HG02678 (cell line): ENCODE data around the gene HS6ST1.

Experiments used
- ATAC-seq: cut with Tn5 transposase; IDR thresholded peaks from one replicate; pipeline ENCODE4 v1.9.1; 2021; ENCODE audit warnings: mild to moderate bottlenecking, moderate library complexity; ENCODE audit not compliant: unreplicated experiment

HS6ST1 gene

GRCh38 chr2:128284037-128284441, 34.6 kb downstream of the HS6ST1 start:
- no peak for ATAC-seq

DNA sequence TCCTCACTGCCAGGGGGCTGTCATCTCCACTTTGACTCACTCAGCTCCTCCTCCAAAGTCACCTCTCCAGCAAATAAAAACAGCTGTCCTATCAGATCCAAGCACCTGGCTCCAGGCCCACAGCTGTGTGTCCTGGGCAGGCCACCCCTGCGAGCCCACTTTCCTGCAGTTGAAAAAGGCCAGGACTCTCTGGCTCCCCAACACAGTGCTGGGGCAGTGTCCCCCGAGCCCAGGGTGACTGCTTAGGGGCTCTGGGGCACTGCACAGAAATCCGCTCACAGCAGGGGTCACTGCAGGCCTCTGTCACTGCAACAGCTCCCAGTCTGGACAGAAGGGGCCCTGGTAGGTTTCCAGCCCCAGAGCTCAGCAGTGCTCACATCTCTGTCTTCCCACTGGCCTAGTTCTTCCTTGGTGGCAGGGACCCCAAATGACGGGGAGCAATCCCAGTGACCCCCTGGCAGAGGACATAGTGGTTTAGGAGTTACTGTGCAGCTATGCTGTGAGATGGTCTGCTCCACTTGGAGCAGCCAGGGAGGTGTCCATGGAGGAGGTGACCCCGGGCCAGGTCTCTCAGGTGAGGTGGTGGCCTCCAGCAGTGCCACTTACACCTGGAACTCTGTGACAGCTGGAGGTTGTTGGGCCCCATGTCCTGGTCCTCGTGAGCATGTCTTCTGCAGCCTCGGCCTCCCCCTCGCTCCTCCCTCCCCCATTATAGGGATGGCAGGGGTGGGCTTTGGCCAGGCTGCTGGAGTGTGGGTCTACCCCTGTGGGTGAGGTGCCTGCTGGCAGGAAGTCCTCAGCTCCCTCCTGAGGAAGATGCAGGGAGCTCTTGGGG, 35.5 kb downstream of the HS6ST1 start:
- no peak for ATAC-seq

DNA sequence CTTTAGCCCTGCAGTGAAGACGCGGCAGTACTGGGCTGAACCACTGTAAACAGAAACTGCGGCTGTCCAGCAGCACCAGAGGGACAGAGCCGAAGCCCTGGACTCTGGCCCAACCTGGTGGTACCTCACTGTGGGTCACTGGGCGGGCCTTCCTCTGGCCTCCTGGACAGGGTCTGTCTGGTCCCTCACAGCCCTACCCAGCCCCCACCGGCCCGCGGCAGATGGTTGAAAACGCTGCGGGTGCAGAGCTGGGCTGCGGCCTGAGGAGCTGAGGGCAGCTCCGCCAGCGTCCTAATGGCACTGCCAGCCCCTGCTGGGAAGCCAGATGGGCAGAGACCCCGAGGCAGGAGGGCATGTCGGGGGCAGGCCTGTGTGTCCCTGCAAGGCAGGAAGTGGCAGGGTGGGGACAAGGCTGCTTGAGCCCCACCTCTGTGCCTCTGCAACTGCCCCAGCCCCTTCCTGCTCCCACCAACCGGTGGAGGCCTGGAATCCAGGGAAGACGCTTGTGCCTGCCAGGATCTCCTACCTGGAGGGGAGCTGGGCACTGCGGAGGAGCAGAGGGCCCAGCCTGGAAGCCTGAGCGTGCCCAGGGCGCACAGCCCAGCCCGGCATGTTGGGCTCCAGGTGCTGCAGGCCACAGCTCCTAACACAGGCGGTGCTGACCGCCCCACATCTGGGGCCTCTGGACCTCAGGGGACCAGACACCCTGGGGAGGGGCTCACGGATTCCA, 36.3 kb downstream of the HS6ST1 start:
- ATAC-seq, result no peak

DNA sequence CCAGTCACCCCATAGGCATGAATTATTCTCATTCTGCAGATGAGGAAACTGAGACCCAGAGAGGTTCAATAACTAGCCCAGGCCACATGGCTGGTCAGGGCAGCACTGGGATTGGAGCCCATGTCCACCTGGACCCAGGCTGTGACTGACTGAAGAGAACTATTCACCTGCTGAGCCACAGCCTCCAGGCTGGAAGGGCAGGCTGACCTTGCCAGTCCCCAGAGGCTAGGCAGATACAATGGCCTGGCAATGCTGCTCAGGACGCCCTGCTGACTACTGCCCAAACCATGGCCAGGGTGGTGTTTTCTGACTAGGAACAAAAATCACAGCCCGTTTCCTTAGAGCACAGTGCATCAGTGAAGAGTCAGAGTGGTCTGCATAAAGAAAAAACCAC, 36.8 kb downstream of the HS6ST1 start:
- no peak for ATAC-seq

- ATAC-seq, result no peak
Observed at GRCh38 chr2:128280901-128281321, 37.8 kb downstream of the HS6ST1 start.

DNA sequence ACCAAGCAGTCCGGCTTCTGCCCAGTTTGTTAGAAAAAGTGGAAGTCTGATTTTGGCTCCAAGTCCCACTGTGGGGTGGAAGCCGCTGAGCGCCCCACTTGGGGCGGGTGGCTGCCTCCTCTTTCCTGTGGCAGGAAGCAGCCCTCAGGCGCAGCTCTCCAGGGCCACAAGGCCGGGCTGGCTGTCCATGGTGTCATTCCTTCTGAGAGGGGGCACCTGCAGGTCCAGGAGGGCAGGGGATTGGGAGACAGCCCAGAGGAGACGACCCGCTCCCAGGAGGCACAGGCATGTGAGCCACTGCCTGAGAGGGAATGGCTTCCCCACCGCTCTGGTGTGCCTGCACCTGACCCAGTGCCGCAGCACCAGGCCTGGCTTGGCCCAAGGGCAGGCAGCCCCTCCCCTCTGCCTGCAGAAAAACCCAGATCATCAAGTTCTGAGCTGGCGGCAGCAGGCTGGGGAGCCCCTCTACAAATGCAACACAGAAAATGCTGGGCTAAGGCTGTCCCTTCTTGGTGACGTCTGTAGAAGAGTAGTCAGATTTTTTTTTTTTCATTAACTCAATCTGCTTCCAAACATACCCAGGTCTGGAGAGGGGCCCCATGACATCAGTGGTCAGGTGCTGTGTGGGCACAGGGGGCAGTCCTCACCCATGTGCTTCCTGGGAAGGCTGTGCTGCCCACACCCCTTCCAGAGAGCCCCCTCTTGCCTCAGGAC, 38.4 kb downstream of the HS6ST1 start:
- no peak for ATAC-seq

- no peak for ATAC-seq
Observed at GRCh38 chr2:128279786-128280157, 38.9 kb downstream of the HS6ST1 start.

DNA sequence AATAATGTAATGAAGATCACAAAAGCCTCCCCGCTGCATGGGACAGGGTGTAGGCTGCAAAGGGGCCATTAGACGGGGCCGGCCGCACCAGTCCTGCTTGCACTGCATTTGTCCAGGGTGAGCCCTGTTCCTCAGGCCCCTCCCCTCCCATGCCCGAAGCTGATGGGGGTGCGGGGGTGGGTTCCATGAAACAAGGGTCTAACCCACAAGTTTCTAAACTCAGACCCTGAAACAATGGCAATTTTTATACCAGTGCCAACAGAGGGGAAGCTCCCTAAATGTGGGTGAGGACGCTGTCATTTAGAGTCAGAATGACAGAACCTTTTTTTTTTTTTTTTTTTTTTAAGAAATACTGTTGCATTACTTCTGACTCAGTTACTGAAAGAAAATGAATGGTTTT, 39.7 kb downstream of the HS6ST1 start:
- ATAC-seq, result no peak

DNA sequence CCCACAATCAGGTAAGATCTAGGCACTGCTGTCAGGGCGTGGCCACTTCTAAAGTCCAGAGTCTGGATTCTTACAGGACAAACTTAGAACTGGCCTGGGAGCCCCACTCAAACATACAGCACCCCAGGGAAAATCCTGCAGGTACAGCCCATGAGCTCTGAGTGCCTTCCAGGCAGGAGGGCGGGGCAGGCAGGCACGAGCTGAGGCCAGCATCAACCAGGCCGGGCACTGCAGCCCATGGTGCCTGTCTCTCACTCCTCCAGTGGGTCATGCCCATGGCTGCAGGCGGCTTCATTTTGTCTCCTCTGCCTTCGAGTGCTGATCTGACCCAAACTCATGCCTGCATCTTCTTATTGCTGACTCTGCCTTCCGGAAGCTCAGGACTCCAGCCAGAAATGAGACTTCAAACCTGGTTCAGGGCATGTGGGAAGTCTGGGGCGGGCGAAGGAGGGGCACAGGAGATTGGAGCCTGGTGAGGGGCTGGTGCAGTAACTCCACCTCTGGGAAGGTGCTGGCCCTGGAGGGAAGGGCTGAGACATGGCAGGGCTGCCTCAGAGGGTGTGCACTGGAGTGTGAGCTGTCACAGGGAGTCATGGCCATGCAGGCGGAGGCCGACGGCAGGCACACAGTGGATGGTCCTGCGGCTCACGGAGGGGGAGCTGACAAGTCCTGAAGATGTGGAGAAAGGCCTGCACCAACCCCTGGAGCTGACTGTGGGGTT, 40.5 kb downstream of the HS6ST1 start:
- no peak for ATAC-seq

- no peak for ATAC-seq
Observed at GRCh38 chr2:128276878-128277675, 41.6 kb downstream of the HS6ST1 start.

DNA sequence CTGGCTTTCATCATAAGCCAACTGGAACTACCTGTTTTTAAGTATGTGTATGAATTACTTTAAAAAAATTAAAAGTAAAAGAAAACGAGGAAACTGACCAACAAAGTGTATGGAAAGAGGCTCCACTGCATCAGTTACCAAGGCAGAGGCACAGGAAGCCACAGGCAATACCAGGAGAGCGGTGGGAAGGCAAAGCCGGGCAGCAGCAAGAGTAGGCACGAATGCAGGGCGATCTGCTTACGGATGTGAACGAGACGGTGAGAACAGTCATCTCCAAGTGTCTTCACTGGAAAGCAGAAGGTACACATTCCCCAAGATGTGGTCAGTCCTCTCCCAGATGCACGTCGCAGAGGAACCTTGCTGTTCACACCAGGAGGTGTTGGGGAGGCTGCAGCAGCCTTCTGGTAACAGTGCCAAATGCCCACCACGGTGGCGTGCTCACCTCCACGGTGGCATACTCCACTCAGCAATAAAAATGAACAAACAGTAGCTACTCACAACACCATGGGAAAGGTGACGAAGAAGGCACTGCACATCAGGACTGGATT, 43.1 kb downstream of the HS6ST1 start:
- ATAC-seq, result no peak

- ATAC-seq, result no peak
Observed at GRCh38 chr2:128274218-128274617, 44.5 kb downstream of the HS6ST1 start.

- ATAC-seq, result no peak
Observed at GRCh38 chr2:128273469-128274081, 45.1 kb downstream of the HS6ST1 start.

- no peak for ATAC-seq
Observed at GRCh38 chr2:128272601-128273468, 45.8 kb downstream of the HS6ST1 start.

DNA sequence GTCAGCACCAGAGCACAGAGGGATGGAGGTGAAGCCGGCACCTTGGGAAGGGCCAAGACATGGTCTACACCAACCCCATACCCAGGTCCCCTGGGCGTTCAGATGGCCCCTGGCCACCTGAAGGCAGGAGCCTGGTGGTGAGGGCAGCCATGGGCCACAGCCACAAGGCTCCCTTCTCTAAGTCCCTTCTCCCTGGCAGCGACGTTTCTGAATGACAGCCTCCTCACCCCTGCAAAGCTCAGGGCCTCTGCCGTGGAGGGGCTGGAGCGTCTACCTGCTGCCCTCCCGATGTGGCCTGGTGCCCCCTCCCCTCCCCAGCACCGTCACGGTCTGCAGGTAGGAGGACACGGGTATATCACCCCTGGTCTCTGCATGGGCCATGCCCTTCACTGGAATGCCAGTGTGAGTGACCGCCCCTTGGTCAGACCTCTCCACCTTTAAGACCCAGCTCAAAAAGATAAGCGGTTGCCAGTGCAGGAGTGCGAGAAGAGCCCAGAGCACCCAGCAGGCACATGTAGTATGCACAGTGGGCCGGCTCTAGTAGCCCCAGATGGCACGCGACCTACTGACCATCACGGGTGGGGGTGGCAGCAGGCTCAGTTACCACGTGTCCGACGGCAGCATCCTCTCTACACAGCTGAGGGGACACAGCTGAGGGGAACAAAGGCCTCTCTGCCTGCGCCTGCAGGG, 46.6 kb downstream of the HS6ST1 start:
- ATAC-seq, result no peak

DNA sequence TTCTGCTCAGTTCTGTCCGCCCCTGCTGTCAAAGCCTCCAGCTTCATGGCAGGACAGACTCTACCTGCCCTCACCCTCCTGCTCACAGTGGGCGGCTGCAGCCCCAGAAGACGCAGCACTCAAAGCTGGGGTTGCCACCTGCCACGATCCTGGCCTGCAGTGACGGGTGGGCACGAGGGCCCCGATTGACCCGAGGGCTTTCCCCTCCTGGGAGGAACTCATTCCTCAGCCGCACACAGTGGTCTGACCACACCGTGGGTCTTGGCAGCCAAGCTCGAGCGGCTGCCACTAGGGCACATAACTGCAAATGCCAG, 47.1 kb downstream of the HS6ST1 start:
- no peak for ATAC-seq

- ATAC-seq, result no peak
Observed at GRCh38 chr2:128270672-128271596, 47.7 kb downstream of the HS6ST1 start.
